Omental fat pad (tissue), 4 donors: Measurements from ENCODE around the gene NDUFS2. TPM values are rescaled to one million over a fixed set of nuclear protein-coding genes. Genes with fewer than 3 reads are reported as not detected.

Source experiments
- ATAC-seq: fragments of 150-250 bp; one replicate; pipeline ENCODE4 v1.9.1; 2016; ENCODE audit warnings: mild to moderate bottlenecking, moderate library complexity; ENCODE audit not compliant: low FRiP score
- DNase-seq: peaks from one replicate; pipeline ENCODE4 v3.0.0-alpha.2; 2019; ENCODE audit warnings: low spot score
- CTCF ChIP-seq, 3 donors: fragments of 450-650 bp; IDR thresholded peaks; one replicate each; pipeline ENCODE4 v1.5.1; 2016 to 2017; ENCODE audit warnings: antibody characterized with exemption in 3 of 3, mild to moderate bottlenecking in 3 of 3, moderate library complexity in 2 of 3
- total RNA-seq, 4 donors: library from RNA; depleted of rRNA; stranded (reverse); fragments of >200 nt; gene quantifications; one replicate each; pipeline ENCODE4 v1.1.0, GENCODE V29; 2016

Gene NDUFS2
- total RNA-seq, 4 donors from 2014 or later, result 89.4 to 136 (median 122) TPM

GRCh38 chr1:161165742-161166668, 36.2 kb upstream of the NDUFS2 start, which contains the start of gene PPOX:
Gene PPOX, plus strand, starts transcription at chr1:161166426. Its CDS starts 422 bp downstream, at chr1:161166848.
- peak; percentile 86 for DNase-seq
- peak; percentile 99 for ATAC-seq
- no peak for TF ChIP-seq CTCF (IDR thresholded peaks at IDR 0.05)

GRCh38 chr1:161166669-161167548, 35.3 kb upstream of the NDUFS2 start:
- TF ChIP-seq CTCF (IDR thresholded peaks at IDR 0.05), result no peak
- ATAC-seq (no peak), DNase-seq (no peak)

- TF ChIP-seq CTCF (IDR thresholded peaks at IDR 0.05), result no peak
- DNase-seq, result no peak
- no peak for ATAC-seq
Measured at GRCh38 chr1:161168906-161169305, 33.3 kb upstream of the NDUFS2 start.

- DNase-seq (no peak), ATAC-seq (no peak)
- TF ChIP-seq CTCF (IDR thresholded peaks at IDR 0.05), result no peak
Measured at GRCh38 chr1:161171191-161171590, 31.0 kb upstream of the NDUFS2 start.

GRCh38 chr1:161171696-161172095, 30.5 kb upstream of the NDUFS2 start:
- DNase-seq (no peak), ATAC-seq (no peak)

GRCh38 chr1:161172349-161172748, 29.8 kb upstream of the NDUFS2 start:
- DNase-seq (no peak), ATAC-seq (no peak)
- TF ChIP-seq CTCF (IDR thresholded peaks at IDR 0.05), result no peak

More at GRCh38 chr1:161171696-161172095, 30.5 kb upstream of the NDUFS2 start:
- TF ChIP-seq CTCF (IDR thresholded peaks at IDR 0.05), result no peak
